Activated naive CD4-positive, alpha-beta T cell treated with anti-CD3 and anti-CD28 coated beads, Interleukin-2, amount 50 U/mL, for 72 hours (primary cell): ENCODE measurements around the gene SLC45A1. TPM values are rescaled to one million over a fixed set of nuclear protein-coding genes. Genes with fewer than 3 reads are reported as not detected.

Experiments
- ATAC-seq, 2 donors: fragments of 150-1000 bp; cut with Tn5 transposase; 2 replicates each; pipeline ENCODE4 v1.10.0; 2021; ENCODE audit warnings: mild to moderate bottlenecking in 2 of 2, moderate library complexity in 2 of 2
- DNase-seq, 2 donors: peaks; one replicate each; pipeline ENCODE4 v3.0.0; 2021 to 2022; ENCODE audit warnings: low spot score in 2 of 2
- H3K27ac Mint-ChIP-seq, 2 donors: one replicate each; pipeline ENCODE4 v1.8.0; 2022; ENCODE audit warnings: mild to moderate bottlenecking in 2 of 2, mixed read lengths in 2 of 2
- H3K36me3 Mint-ChIP-seq, 2 donors: one replicate each; pipeline ENCODE4 v1.8.0; 2022; ENCODE audit warnings: mixed read lengths in 2 of 2
- H3K9me3 Mint-ChIP-seq, 2 donors: one replicate each; pipeline ENCODE4 v1.8.0; 2022; ENCODE audit warnings: mixed read lengths in 2 of 2
- total RNA-seq, 2 donors: library from RNA; stranded (reverse); gene quantifications; one replicate each; pipeline ENCODE4 v1.2.3, GENCODE V29; 2022

SLC45A1 gene
- total RNA-seq, 2 donors from 2014 or later, result 0.20 to 0.43 TPM

DNA sequence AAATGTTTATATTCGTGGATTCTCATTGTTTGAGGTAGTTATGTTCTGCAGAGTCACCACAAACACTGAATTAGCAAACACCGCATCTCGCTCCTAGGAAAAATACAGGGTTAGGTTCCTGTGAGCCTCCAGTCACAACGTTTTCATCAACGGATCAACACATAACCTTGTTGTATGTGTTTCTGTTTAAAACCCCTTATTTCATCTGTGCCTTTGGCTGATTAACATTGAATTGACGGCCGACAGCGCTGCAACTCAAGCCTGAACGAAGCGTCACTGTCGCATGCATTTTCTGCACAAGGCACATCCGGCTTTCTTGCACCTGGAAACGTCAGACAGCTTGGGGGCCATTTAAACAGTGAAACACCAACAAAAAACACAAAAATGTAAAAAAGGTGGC is 8.4 kb downstream of the SLC45A1 start:
- H3K9me3 Mint-ChIP-seq, result peaks cover 0 to 5% of the 10 kb centered on the region in 2 donors

DNA sequence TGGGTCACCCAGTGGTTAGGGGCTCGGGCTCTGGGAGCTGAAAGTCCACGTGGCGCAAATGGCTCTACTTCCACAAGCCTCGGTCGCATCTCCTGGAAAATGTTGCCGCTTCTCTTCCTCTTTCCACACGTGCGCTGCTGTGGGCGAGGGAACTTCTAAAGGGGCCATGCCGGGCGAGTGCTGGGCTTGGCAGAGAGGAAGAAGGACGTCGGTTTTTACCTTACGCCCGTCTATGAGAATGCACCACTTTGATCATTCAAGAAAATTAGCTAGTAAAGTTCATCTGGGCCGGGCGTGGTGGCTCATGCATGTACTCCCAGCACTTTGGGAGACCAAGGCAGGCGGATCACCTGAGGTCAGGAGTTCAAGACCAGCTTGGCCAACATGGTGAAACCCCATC is 10.4 kb downstream of the SLC45A1 start:
- H3K27ac Mint-ChIP-seq, result no peak overlapping the region
- no peak for DNase-seq
- no peak for ATAC-seq
- H3K9me3 Mint-ChIP-seq, result no peaks in the 10 kb centered on the region
- H3K36me3 Mint-ChIP-seq, result no peaks in the 10 kb centered on the region

More for the DNA sequence above, 8.4 kb downstream of the SLC45A1 start:
- no peak for ATAC-seq
- H3K36me3 Mint-ChIP-seq, result no peaks in the 10 kb centered on the region
- DNase-seq, result no peak
- H3K27ac Mint-ChIP-seq, result no peak overlapping the region

DNA sequence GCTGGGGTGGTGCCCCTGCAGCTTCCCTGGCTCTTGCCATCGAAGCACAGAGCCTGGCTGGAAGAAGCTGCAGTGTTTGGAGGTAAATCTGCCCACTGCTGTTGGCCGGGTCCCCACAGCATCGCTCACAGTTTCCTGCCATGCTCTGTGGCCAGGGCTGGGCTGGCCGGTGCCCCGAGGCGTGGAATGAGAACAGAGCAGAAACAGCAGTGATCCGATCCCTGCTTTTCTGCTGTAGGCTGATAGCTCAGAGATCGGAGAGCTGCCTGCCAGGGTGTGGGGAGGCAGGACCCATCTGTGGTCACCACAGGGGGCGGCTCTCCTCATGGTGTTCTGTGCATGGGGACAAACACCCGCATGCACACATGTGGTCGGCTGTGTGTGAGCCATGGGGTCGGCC is 11.5 kb downstream of the SLC45A1 start:
- no peaks in the 10 kb centered on the region for H3K9me3 Mint-ChIP-seq
- no peak for DNase-seq
- peak overlapping the region in 1 of 2 donors; percentile 22 for H3K27ac Mint-ChIP-seq
- H3K36me3 Mint-ChIP-seq, result no peaks in the 10 kb centered on the region
- no peak for ATAC-seq

GRCh38 chr1:8329858-8330257 is 11.9 kb downstream of the SLC45A1 start:
- no peak for ATAC-seq
- H3K27ac Mint-ChIP-seq, result no peak overlapping the region

DNA sequence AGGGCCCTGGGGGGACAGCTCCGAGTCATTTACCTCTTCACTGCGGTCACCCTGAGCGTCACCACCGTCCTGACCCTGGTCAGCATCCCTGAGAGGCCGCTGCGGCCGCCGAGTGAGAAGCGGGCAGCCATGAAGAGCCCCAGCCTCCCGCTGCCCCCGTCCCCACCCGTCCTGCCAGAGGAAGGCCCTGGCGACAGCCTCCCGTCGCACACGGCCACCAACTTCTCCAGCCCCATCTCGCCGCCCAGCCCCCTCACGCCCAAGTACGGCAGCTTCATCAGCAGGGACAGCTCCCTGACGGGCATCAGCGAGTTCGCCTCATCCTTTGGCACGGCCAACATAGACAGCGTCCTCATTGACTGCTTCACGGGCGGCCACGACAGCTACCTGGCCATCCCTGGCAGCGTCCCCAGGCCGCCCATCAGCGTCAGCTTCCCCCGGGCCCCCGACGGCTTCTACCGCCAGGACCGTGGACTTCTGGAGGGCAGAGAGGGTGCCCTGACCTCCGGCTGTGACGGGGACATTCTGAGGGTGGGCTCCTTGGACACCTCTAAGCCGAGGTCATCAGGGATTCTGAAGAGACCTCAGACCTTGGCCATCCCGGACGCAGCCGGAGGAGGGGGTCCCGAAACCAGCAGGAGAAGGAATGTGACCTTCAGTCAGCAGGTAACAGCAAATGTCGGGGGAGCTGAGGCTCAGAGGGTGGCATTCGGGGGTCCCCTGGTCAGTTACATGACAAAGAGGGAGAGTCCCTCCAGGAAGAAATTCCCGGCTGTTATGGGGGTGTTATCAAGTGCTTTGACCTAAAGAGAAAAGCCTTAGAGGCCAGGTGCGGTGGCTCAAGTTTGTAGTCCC is 12.6 kb downstream of the SLC45A1 start:
- Mint-ChIP-seq H3K27ac (no peak overlapping the region), H3K36me3 (no peaks in the 10 kb centered on the region), H3K9me3 (no peaks in the 10 kb centered on the region)
- DNase-seq (no peak), ATAC-seq (no peak)

More at GRCh38 chr1:8329858-8330257, 11.9 kb downstream of the SLC45A1 start:
- no peaks in the 10 kb centered on the region for H3K9me3 Mint-ChIP-seq
- H3K36me3 Mint-ChIP-seq, result no peaks in the 10 kb centered on the region
- no peak for DNase-seq

GRCh38 chr1:8332806-8333205 is 14.9 kb downstream of the SLC45A1 start:
- peaks cover 0 to 6% of the 10 kb centered on the region in 2 donors for H3K36me3 Mint-ChIP-seq
- no peaks in the 10 kb centered on the region for H3K9me3 Mint-ChIP-seq
- no peak for ATAC-seq
- no peak overlapping the region for H3K27ac Mint-ChIP-seq
- DNase-seq, result no peak

GRCh38 chr1:8333246-8333987 is 15.5 kb downstream of the SLC45A1 start:
- Mint-ChIP-seq H3K36me3 (peaks cover 0 to 6% of the 10 kb centered on the region in 2 donors), H3K27ac (peak overlapping the region in 1 of 2 donors; percentile 18), H3K9me3 (no peaks in the 10 kb centered on the region)
- ATAC-seq (no peak), DNase-seq (no peak)

GRCh38 chr1:8334106-8334851 is 16.4 kb downstream of the SLC45A1 start:
- no peak for ATAC-seq
- H3K27ac Mint-ChIP-seq, result peak overlapping the region in 1 of 2 donors; percentile 18
- peaks cover 0 to 6% of the 10 kb centered on the region in 2 donors for H3K36me3 Mint-ChIP-seq
- no peaks in the 10 kb centered on the region for H3K9me3 Mint-ChIP-seq
- no peak for DNase-seq

DNA sequence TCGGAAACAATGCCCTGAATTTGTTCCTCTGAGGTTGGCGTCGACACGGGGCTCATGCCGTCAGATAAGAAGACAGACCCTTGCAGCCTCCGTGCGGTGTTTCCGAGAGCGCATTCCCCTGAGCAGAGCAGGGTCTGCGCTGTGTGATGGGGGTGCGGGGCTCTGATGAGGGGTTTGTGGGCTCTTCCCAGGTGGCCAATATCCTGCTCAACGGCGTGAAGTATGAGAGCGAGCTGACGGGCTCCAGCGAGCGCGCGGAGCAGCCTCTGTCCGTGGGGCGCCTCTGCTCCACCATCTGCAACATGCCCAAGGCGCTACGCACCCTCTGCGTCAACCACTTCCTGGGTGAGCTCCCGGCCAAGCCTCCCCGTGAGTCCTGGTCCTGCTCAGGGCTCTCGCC is 17.3 kb downstream of the SLC45A1 start:
- peaks cover 0 to 6% of the 10 kb centered on the region in 2 donors for H3K36me3 Mint-ChIP-seq
- DNase-seq, result no peak
- no peaks in the 10 kb centered on the region for H3K9me3 Mint-ChIP-seq
- no peak for ATAC-seq
- no peak overlapping the region for H3K27ac Mint-ChIP-seq

- no peak overlapping the region for H3K27ac Mint-ChIP-seq
- H3K9me3 Mint-ChIP-seq, result no peaks in the 10 kb centered on the region
- no peak for ATAC-seq
- DNase-seq, result no peak
- peaks cover 0 to 6% of the 10 kb centered on the region in 2 donors for H3K36me3 Mint-ChIP-seq
Observed at GRCh38 chr1:8337776-8338525, 20.0 kb downstream of the SLC45A1 start.

DNA sequence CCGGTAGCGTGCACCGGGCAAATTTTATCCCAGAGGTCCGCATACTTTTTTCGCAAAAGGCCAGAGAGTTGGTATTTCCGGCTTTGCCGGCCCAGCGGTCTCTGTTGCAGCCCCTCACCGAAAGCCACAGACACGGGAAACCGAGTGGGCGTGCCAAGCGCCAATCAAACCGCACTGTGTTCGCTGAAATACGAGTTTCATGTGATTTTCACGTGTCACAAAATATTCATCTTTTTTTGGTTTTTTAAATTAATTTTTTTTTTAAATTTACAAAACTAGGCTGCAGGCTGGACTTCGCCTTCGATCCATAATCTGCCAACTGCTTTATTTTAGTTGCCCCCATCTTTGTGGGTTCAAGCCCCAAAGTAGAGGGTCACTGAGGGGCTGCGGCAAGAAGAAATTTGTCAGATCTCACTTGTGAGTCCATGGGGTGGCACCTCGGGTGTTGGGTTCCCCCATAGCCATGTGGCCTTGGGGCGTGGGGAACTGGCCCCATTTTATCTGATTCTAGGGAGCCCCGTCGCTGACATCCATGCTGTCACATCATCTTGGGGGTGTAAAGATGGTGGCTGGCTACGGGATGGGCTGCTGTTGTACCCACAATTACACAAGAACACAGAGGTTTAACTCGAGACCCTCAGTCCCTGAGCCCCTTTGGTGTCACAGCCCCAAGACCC is 20.8 kb downstream of the SLC45A1 start:
- Mint-ChIP-seq H3K27ac (no peak overlapping the region), H3K36me3 (peaks cover 0 to 6% of the 10 kb centered on the region in 2 donors), H3K9me3 (no peaks in the 10 kb centered on the region)
- ATAC-seq, result no peak
- no peak for DNase-seq

DNA sequence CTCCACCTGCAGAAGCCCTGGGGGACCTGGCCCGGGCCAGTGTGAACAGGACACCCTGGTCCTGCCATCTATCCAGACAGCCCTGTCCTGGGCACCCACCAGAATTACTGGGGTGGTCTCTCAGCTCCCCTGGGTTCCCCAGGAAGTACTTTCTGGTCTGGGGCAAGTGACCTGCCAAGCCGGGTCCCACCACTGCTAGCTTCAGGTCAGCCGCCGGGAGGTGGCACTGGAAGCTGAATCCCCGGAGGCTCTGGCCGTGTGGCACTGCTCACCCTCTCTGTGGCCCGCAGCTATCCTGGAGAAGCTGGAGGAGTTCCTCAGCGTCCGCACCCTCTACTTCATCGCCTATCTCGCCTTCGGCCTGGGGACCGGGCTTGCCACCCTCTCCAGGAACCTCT is 21.3 kb downstream of the SLC45A1 start:
- peaks cover 0 to 6% of the 10 kb centered on the region in 2 donors for H3K36me3 Mint-ChIP-seq
- H3K27ac Mint-ChIP-seq, result no peak overlapping the region
- no peaks in the 10 kb centered on the region for H3K9me3 Mint-ChIP-seq
- DNase-seq, result no peak
- peak in 1 of 2 donors; percentile 23 for ATAC-seq

GRCh38 chr1:8340448-8340847 is 22.5 kb downstream of the SLC45A1 start:
- Mint-ChIP-seq H3K9me3 (no peaks in the 10 kb centered on the region), H3K27ac (no peak overlapping the region), H3K36me3 (peaks cover 0 to 6% of the 10 kb centered on the region in 2 donors)
- no peak for DNase-seq
- no peak for ATAC-seq

GRCh38 chr1:8342325-8342724 is 24.4 kb downstream of the SLC45A1 start:
- H3K36me3 Mint-ChIP-seq, result no peaks in the 10 kb centered on the region
- H3K9me3 Mint-ChIP-seq, result no peaks in the 10 kb centered on the region
- ATAC-seq, result no peak
- DNase-seq, result no peak
- H3K27ac Mint-ChIP-seq, result no peak overlapping the region

- ATAC-seq (no peak), DNase-seq (no peak)
- Mint-ChIP-seq H3K27ac (no peak overlapping the region), H3K36me3 (no peaks in the 10 kb centered on the region), H3K9me3 (no peaks in the 10 kb centered on the region)
Observed at GRCh38 chr1:8343044-8343443, 25.1 kb downstream of the SLC45A1 start.
